Effector CD4-positive, alpha-beta T cell (primary cell): ENCODE results near the gene TMEM242.

Experiments
- DNase-seq: peaks from one replicate; pipeline ENCODE4 v3.0.0-alpha.2; 2020

The TMEM242 gene

DNA sequence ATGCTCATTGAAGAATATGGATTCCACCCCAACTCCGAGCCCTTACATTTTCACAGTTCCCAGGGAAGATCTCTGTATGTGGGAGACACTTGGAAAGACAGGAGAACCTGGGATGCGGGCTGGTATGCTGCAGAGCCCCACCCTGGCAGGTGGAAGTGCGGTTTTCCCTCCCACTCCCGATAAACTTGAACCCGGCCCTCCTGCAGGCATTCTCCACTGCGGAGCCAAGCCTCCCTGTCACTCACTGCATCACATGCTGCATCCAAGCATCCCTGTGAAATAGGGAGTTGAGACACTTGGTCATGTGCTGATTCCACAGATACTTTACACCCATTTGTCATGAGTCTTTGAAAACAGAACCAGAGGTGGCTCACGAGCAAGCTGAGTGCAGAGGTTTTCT is 35.4 kb downstream of the TMEM242 start:
- DNase-seq, result no peak

DNA sequence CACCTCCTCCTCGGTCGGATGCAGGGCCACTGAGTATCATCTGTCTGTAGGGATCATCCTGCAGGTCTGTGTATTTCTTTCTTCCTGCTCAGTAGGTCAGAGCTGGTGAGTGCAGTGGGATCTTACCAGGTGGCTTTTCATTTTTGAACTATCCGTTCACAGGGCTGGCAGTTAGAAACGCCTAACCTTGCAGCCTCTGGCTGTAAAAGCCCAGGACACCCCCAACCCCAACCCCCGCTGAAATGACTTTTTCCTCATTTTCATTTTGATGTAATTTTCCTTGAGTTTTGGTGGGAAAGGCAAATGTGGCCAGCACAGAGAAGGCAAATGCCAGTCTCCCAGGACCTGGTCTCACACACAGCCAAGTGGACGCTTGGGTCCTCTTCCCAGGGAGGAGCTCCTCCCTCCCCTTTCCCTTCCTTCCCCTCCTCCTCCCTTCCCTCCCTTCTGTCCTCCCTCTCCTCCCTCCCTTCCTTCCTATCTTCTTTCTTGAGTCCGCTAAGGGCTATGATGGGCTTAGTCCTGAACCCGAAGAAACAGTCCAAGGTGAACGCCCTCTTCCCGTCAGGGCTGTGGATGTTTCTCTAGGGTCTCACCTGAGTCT is 36.0 kb downstream of the TMEM242 start:
- no peak for DNase-seq

DNA sequence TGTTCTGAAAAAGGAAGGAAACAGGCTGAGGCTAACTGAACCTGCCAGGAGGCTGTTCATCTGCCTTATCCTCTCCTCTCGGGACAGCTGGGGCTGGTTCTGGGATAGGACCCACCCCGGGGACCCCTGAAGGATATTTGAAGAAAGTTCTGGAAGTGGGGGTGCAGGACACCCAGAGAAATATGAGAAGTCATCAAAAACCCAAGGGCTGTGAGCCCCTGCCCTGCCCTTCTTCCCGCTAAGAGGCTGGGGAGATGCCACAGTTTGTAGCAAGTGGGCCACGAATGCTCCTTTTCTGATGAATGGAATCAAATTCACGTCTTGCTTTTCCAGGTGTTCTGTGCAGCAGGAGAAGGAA is 37.9 kb downstream of the TMEM242 start:
- no peak for DNase-seq

DNA sequence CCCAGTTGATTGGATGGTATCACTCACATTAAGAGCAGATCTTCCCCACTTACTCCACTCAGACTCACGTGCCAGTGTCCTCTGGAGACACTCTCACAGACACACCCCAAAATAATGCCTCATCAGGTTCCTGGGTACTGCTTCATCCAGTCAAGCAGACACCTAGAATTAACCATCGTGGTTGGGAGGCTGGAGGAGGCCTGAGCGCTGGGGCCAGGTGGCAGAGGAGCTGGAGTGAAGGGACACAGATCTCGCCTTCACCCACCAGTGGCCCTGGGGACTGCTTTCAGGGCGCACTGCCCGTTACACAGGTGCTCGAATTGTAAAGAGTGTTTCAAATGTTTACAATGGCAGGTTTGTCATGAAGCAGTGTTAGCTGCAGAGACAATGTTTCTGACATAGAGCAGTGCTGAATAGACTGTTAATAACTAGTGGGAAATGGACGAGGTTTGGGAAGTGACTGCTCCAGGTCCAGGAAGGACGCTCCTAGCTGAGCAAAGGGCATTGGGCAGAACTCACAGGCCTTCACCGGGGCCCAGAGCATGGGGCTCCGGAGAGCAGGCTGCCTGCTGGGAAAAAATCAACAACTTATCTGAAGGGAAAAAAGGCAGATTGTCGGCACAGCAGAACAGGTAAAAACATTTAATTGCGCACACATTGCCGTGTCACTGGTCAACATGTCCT is 38.4 kb downstream of the TMEM242 start:
- DNase-seq, result no peak

DNA sequence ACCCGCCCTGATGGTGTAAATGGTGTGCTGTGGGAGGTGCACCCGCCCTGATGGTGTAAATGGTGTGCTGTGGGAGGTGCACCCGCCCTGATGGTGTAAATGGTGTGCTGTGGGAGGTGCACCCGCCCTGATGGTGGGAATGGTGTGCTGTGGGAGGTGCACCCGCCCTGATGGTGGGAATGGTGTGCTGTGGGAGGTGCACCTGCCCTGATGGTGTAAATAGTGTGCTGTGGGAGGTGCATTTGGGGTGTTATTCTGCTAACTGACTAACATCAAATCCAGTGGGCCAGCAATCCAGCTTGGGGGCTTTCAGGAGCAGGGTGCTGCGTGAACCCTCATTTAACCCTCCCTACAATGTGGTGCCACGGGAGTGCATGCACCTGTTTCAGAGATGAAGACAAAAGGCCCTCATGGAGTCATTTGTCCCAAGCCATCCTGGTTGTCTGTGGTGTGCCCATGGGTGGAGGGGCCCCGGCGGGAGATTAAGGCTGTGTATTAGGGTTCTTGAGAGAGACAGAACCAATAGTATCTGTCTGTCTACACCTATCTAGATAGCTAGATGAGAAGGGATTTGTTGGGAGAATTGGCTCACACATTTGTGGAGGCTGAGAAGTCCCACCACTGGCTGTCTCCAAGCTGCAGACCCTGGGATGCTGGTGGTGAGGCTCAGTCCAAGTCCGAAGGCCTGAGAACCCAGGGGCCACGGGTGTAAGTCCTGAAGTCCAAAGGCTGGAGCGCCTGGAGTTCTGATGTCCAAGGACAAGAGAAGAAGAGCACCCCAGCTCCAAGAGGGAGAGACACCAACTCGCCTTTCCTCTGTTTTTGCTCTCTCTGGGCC is 39.2 kb downstream of the TMEM242 start:
- DNase-seq, result no peak

DNA sequence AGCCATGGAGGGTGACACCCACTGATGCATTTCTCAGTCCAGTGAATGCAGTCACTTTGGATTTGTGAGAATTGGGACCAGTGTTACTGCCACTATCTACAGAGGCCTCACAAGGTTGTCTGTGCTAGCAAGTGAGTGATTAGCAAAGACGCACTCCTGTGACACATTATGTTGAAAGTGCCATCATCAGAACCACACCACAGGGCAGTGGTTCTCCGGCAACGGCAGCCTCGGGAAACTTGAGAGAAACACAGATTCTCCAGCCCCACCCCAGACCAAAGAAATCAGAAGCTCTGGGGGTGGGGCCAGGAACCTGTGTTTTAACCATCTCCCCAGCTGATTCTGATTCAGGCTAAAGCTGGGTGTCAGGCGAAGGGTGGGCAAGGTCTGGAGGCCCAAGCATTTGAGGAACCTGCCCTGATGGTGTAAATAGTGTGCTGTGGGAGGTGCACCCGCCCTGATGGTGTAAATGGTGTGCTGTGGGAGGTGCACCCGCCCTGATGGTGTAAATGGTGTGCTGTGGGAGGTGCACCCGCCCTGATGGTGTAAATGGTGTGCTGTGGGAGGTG is 39.9 kb downstream of the TMEM242 start:
- no peak for DNase-seq

GRCh38 chr6:157282284-157282683 is 41.0 kb downstream of the TMEM242 start:
- no peak for DNase-seq

DNA sequence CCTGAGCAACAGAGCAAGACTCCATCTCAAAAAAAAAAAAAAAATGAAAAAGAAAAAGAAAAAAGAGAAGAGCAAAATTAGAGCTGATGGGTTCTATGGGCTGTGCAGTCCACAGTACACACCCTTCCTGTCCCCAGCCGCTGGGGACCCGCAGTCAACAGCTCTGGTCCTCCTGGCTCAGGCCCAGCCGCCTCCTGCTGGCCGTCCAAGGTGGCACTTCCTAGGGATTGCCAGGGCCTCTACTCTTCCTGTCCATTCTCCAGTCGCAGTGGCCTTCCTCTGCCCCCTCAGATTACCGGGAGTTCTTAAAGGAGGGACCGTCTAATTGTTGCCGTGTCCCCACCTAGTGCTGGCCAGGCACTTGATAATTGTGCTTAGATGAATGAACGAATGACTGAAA is 41.7 kb downstream of the TMEM242 start:
- no peak for DNase-seq

- DNase-seq, result no peak
Observed at GRCh38 chr6:157280947-157281346, 42.4 kb downstream of the TMEM242 start.

GRCh38 chr6:157280157-157280556 is 43.2 kb downstream of the TMEM242 start:
- DNase-seq, result no peak

DNA sequence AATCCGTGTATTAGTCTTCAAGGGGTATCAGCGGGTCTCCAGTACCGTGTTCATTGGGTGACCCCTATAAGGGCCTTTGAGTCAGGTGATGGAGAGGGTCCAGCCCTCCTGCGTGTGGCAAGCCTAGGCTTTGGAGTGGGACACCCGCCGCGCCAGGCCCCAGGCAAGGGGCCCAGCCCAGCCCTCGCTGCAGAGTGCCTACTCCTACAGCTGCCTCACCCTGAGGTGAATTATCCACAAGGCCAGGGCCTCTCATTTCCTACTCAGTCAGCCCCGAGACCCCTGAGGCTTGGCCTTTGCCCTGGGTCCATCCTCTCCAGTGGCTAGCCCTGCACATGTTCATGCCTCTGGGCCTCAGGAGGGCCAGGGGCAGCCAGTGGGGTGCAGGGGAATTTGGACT is 45.1 kb downstream of the TMEM242 start:
- no peak for DNase-seq

DNA sequence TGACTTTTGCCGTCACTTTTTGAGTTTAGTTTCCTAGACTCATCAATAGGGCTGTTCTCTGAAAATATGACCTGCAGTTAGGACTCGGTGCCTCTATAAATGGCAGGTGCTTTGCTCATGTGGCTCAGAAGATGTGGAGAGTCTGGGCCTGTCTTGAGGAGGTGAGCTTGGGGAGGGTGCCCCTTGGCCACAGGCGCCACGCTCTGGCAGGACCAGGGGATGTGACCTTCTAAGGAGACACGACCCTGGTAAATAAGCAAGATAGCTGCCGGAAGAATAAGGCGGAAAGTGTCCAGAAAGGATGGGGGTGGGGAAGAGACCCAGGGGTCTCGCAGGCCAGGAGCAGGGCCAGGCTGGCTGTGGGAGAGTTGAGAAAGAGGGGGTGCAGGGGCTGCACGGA is 46.6 kb downstream of the TMEM242 start:
- no peak for DNase-seq

DNA sequence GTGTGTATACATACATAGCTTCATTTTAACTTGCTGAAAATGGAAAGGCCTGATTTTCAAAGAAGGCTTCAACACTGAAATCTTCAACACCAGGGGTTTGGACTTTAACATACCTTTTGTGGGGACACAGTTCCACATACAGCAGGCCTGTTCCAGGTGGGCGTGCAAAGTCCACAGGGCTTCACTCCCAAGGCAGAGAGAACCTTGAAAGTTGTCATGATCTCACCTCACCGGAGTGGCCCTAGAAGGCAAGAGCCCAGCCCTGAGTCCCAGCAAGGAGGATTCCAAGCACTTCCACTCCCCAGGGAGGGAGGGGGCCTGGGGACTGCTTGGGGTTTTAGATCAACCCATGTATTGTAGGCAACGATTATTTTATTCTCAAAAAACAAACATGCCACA is 47.2 kb downstream of the TMEM242 start:
- no peak for DNase-seq

DNA sequence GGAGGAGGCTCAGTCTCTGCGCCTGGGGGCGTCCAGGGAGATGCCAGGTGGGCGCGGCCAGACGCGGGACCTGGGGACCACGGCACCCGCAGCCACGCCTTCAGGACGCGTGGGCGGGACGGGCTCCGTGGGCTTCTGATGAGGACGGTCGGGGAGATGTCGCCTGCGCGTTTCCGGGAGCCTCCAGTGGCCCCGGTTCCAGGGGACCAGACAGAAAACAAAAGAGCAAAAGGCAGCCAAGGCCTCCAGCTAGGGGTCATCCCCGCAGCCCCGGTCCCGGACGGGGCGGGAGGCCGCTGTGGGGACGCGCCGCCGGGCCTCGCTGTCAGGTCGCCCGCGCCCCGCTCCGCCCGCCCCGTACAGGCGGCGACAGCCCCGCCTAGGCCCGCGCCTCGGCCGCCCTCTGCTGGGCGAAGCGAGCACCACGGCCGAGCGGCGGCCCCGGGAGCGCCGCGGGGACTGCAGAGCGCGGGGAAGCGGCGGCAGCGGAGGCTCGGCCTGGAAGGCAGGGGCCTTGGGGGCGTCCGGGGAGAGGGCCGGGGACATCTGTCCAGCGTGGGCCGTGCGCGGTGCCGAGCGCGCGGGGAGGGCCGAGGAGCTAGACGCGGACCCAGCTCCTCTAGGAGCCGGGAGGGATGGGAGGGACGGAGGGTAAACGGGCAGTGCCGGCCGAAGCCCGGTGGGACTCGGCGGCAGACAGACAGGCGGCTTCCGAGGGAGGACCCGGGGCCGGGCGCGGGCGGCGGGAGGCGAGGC is 48.7 kb downstream of the TMEM242 start:
- DNase-seq, result peak; percentile 77

DNA sequence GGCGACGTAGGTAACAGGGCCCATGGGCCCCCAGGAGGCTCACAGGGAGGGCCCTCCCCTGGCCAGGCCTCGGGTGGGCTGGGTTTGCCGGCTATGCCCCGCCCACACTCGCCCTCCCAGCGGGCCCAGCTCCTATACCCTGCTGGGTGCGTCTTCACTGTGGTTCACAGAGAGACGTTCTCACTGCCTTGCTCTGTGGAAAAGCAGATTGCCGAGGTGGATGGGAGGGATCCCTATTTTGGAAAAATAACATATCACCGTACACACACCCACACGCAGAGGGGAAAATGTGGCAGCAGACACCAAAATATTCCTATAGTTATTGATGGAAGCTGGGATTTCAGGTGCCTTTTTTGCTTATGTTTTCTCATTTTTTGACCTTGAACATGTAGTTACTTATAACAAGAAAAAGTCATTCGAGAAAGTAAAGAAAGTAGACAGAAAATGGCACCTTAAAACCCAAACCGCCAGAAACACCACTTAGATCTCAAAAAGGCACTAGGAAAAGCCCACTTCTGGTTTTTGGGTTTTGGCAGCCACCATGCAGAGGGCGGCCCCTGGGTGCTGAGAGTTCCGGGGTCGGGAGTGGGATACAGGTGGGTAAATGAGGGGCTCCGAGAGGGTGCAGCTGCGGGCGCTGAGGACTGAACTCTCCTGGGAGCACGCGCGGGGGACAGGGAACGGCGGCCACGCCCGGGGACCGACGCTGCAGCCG is 49.4 kb downstream of the TMEM242 start:
- peak; percentile 52 for DNase-seq

DNA sequence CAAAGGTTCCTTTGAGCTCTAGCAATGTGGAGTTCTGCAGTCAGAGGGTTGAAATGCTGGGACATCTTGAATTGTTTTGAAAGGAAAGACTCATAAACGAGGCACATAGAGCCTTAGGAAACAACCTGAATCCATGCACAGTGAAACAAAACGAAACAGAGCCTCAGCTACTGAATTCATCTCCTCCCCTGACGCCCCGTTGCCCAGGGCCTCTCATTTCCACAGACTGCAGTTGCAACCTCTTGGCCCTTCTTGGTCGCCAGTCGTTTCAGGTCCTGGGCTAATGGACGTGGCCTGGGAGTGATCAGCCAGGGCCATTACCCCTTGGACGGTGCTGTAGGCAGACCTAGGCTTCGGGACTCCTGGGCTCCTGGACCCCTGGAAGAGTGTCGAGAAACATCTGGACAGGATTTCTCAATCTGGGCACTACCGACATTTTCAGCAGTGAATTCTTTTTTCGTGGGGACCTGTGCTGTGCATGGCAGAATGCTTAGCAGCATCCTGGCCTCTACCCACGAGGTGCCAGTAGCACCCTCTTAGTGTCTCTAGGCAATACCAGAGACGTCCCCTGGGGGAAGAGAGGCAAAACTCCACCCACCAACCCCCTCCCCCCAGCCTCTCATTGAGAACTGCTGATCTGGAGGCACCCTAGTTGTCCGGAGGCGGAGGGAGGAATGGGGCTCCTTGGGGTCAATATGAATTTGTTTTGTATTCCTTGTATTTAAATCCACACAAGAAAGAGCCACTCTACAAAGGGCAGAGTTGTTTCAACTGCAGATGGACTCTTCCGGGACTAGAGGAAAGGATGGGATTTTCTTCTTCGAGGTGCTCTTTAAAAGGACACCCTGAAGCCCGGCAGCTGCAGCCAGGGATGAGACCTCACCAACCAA is 50.2 kb downstream of the TMEM242 start:
- no peak for DNase-seq

DNA sequence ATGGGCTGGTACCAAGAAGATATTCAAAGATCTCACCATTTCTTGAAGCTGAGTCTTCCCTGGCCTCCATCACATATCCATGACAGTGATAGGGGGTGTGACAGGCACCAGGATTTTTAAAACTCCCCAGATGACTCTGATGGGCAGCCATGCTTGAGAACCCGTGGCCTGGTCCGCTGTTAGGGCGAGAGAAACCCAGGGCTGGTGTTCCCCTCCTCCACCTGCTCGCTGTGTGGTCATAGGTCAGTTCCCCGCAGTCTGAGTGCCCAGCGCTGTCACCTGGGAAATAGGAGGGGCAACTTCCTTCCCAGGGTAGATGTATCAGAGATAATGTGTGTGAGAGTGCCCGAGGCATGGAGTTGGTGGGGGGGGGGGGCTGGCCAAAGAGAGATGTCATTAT is 50.9 kb downstream of the TMEM242 start:
- no peak for DNase-seq

DNA sequence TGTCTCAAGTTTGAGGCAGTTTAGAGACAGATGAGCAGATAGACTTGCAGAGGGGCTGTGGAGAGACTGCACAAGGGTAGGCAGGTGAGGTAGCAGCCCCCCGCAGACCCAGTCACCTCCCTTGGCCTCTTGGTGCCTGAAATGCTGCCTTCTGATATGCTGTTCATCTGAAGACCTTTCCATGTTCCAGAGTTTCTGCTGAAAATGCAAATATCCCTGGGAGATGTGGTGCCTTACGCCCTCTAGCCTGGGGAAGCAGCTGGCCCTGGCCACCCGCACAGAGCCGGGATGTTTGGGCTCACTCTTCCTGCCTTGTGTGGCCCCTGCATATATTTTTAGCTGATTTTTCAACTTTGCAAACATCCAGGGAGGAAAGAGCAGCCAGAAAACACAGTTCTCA is 51.4 kb downstream of the TMEM242 start:
- DNase-seq, result no peak

DNA sequence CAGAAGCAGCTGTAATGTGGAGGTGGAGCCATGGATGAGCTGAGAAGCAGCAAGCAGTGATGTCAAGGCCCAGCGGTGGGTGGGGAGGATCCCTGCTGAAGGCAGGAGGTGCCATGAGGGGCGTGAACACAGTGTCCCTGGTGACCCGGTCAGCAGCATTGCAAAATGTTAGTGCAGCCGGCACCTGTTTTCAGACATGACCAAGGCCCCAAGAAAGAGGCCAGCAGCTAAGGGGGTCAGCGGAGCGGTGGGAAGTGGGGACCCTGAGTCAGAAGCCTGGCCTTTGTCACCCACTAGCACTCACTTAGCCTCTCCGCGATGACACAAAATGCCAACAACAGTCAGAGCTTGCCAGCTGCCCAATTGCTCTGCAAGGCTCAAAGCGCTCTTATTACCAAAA is 51.9 kb downstream of the TMEM242 start:
- DNase-seq, result no peak

GRCh38 chr6:157270916-157271315 is 52.4 kb downstream of the TMEM242 start:
- DNase-seq, result no peak

DNA sequence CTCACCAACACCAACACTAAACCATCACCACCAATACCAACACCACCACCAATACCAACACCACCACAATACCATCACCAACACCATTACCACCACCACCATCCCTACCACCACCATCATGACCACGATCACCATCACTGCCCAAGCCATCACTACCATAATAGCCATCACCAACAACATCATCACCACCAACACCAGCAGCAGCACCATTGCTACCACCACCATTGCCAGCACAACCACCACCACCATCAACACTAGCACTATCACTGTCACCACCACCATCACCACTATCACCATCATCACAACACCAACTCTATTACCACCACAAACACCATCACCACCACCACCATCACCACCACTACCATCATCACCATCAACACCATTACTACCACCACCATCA is 53.0 kb downstream of the TMEM242 start:
- DNase-seq, result no peak
